GM12801 (cell line): ENCODE data around the gene MIXL1.

Experiments
- TF ChIP-seq, protein P1 (sequence below): IDR thresholded peaks from one replicate; pipeline ENCODE4 v1.5.1; 2011; ENCODE audit warnings: control low read depth; ENCODE audit not compliant: insufficient read length; ENCODE audit errors: extremely low read depth

Gene MIXL1

DNA sequence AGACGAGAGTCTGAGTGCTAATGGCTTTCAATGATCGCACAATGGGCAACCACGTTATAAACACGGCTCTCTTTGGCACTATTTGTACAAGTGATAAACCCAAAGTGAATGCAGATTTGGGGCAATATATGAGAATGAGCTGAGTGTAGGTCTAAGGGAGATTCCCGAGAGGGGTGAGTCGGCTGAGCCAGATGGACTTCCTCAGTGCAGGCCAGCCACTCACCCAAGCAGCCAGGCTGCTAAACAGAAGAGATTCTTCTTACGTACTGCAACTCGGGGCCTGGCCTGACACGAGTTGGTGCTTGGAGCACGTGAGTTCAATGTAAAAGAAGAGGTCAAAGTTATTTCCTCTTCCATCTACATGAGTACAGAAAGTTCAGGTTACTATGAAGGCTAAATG is 6.2 kb upstream of the MIXL1 start:
- TF ChIP-seq, protein P1, sequence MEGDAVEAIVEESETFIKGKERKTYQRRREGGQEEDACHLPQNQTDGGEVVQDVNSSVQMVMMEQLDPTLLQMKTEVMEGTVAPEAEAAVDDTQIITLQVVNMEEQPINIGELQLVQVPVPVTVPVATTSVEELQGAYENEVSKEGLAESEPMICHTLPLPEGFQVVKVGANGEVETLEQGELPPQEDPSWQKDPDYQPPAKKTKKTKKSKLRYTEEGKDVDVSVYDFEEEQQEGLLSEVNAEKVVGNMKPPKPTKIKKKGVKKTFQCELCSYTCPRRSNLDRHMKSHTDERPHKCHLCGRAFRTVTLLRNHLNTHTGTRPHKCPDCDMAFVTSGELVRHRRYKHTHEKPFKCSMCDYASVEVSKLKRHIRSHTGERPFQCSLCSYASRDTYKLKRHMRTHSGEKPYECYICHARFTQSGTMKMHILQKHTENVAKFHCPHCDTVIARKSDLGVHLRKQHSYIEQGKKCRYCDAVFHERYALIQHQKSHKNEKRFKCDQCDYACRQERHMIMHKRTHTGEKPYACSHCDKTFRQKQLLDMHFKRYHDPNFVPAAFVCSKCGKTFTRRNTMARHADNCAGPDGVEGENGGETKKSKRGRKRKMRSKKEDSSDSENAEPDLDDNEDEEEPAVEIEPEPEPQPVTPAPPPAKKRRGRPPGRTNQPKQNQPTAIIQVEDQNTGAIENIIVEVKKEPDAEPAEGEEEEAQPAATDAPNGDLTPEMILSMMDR: no peak

DNA sequence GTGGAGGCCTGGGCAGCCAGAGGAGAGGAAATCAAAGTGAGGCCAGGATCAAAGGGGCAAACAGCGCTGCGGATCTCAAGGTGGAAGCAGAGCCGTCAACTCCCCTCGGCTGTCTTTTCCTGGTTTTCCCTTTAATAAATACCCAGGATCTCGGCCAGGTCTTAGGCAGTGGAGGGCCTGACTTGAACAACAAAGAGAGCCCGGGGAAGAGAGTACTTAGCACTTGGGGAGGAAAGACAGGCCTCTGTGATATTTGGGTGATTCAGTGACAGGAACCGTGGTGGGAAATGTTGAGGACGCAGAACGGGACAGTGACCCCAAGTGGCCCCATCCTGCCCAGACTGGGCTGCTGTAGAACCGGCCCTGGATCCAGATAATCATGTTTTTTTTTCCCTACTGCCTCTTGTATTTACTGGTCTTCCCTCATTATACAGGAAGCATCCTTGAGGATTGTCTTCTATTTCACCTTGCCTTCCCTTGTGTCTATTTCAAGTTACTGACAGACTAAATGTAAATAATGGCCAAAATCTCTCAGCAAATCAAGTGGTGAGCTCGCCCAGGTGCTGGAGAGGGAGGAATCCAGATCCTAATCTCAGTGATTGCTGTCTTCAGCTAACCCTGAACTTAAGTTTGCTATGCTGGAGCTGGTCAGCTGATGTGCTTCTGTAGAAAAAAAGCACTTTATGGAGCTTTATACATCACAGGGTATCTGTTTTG is 2.8 kb upstream of the MIXL1 start:
- TF ChIP-seq, protein P1: no peak

DNA sequence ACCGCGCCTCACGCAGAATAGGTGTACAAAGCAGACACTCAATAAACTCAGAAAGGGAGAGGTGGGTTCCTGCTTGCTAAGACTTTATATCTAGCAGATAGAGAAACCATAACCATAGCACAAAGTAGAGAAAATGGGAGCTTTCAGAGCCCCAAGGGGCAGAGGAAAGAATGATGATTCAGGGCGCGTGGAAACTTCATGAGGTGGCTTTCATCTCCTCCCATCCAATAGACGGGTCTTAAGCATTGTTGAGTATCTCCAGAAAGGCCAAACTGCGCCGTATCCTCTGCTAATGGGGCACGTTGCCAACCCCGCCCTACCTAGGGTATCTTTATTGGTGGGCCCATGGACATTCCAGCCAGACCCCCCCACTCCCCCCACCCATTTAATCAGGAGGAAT is 778 bp upstream of the MIXL1 start:
- TF ChIP-seq, protein P1: no peak

DNA sequence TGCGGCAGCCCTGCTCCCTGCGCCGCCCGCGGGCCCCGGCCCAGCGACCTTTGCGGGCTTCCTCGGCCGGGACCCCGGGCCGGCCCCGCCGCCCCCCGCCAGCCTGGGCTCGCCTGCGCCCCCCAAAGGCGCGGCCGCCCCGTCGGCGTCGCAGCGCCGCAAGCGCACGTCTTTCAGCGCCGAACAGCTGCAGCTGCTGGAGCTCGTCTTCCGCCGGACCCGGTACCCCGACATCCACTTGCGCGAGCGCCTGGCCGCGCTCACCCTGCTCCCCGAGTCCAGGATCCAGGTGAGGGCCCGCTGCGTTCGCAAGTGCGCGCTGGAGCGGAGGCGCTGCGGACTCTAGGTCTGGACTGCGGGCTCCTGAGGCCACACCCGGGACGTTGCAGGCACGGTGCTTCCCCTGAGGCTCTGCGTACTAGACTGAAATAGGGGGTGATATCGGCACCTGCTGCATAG is 351 bp downstream of the MIXL1 start:
- TF ChIP-seq, protein P1: no peak

DNA sequence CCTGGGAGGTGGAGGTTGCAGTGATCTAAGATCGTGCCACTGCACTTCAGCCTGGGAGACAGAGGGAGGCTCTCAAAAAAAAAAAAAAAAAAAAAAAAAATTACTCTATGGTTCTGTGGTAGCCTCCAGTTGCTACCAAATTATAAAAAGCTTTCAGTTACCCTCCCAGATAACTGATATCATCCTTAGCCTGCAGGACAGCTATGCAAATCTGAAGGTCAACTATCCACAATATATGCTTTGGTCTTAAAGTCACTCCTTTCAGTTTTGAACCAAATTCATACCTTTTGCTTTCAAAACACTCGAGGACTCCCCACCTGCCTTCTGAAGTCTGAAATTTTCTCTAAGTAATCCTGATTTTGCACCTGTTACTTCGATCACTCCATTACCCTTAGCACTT is 3.1 kb downstream of the MIXL1 start:
- TF ChIP-seq, protein P1: no peak

DNA sequence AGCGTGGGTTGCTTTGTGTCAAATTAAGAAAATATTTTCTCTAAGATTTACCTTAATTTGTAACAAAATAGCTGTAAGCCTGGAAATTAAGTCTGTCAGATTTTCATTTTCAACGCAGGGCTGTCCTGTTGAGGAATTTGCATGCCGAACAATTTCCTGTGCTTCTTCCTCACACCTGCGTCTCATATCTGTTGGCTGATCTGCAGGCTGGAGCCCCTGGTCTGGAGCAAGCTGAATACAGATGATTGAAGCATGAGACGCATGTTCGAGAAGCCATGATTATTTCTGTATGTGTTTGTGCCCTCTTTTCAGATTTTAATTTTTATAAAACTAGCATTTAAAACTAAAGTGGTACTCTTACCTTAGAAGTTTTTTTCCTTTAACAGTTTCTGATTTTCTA is 9.8 kb downstream of the MIXL1 start:
- TF ChIP-seq, protein P1: no peak

DNA sequence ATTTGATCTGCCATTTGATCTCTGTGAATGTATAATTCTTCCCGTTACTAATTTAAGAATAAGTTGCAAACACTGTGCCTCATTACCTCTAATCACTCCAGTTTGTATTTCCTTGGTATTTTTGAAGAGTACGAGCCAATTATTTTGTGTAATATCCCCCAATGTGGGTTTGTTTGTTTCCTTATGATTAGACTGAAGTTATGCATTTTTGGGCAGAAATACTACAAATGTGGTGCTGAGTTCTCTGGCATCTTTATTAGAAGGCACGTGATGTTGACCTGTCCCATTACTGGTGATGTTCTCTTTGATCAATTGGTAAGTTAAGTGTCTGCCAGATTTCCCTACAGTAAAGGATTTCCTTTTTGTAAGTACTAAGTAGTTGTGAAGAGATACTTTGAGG is 10.3 kb downstream of the MIXL1 start:
- TF ChIP-seq, protein P1: no peak
